ENCODE measurements around the gene PRF1.

PRF1 gene

GRCh38 chr10:70575486-70575873 lies 27.1 kb downstream of the PRF1 start:
- DNase-seq, result no peak

- DNase-seq, result no peak
These were observed 28.7 kb downstream of the PRF1 start for GRCh38 chr10:70573599-70574506.

- DNase-seq, result no peak
These were observed 30.7 kb downstream of the PRF1 start for GRCh38 chr10:70571636-70572439.

- no peak for DNase-seq
These were observed 31.3 kb downstream of the PRF1 start for GRCh38 chr10:70571236-70571635.

- no peak for DNase-seq
These were observed 33.6 kb downstream of the PRF1 start for GRCh38 chr10:70568781-70569495.

- no peak for DNase-seq
These were observed 34.4 kb downstream of the PRF1 start for GRCh38 chr10:70568113-70568512.

GRCh38 chr10:70567603-70568002 lies 34.9 kb downstream of the PRF1 start:
- DNase-seq, result no peak

- no peak for DNase-seq
These were observed 35.8 kb downstream of the PRF1 start for GRCh38 chr10:70566515-70567290.

GRCh38 chr10:70565556-70566514 lies 36.7 kb downstream of the PRF1 start:
- peak in 1 of 2 donors; percentile 13 for DNase-seq

- DNase-seq, result peak in 1 of 2 donors; percentile 23
These were observed 37.6 kb downstream of the PRF1 start for GRCh38 chr10:70564901-70565351.

GRCh38 chr10:70564113-70564725 lies 38.3 kb downstream of the PRF1 start:
- DNase-seq, result no peak

GRCh38 chr10:70563230-70563629 lies 39.3 kb downstream of the PRF1 start:
- no peak for DNase-seq

- no peak for DNase-seq
These were observed 40.3 kb downstream of the PRF1 start for GRCh38 chr10:70562036-70562755.

- DNase-seq, result no peak
These were observed 41.0 kb downstream of the PRF1 start for GRCh38 chr10:70561558-70561957.

GRCh38 chr10:70561070-70561469 lies 41.5 kb downstream of the PRF1 start:
- no peak for DNase-seq

- no peak for DNase-seq
These were observed 42.0 kb downstream of the PRF1 start for GRCh38 chr10:70560511-70560941.

GRCh38 chr10:70559861-70560260 lies 42.7 kb downstream of the PRF1 start:
- DNase-seq, result no peak

- DNase-seq, result peak; percentile 64 to 76
These were observed 43.4 kb downstream of the PRF1 start for GRCh38 chr10:70558871-70559810.

GRCh38 chr10:70558295-70558694 lies 44.2 kb downstream of the PRF1 start:
- DNase-seq, result no peak

Data from CD4-positive, alpha-beta T cell treated with Interferon alpha-2 for 1 hour (primary cell).